ENCODE results near the gene EFCC1.
A peak's percentile ranks its signal among the peaks of the same experiment; 100 is the strongest.

EFCC1 gene

DNA sequence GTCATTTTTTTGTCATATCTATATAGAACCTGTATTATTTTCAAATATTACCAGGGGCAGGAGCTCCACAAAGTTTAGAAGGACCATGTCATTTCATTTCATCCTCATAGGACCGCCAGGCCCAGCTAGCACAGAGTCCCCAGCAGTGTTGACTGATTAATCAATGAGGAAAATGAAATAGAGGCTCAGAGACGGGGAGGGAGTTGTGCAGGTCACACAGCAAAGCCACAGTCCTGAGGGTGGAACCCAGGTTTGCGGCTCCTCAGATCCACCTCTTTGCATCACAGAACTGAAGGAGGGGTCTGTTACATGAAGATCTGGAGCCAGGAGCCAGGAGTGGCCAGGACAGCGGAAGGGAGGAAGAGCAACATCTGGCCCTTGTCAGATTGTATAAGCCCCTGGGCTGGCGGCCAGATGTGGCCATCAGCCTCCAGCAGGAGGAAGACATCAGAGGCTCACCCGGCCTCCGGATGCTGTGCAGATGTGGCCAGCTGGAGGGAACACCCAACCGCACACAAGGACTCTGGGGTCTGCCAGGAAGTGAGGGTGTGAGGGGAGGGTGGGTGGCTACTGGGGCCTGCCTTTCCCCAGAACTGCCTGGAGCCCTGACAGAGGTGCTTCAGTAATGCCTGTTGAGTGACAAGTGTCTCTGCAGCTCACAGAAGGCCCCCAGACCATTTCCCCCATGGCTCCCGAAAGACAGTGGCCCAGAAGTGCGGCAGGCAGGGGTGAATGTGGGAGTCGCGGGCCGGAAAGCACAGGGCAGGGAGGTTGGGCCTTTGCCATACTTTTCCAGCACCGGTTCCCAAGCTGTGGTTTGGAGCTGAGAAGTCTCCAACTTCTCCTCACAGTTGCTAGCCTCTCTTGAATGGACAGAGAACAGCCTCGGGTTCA is 21.3 kb downstream of the EFCC1 start:
- H3K27ac ChIP-seq (ENCODE audit: low read length) = peak overlapping the region; percentile 49

DNA sequence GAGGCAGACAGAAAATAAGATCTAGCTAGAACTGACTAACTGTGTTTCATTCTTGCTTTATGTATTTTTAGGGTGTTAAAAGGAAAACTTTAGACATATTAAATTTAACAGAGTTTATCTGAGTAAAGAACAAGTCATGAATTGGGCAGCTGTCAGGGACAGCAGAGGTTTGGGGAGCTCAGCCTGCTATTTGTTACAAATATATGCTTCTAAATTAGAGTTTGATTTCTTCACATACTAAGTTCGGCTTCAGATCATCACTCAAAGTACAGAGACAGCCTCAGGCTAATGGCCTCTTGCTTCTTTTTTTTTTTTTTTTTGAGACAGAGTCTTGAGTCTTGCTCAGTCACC is 21.9 kb downstream of the EFCC1 start:
- Histone ChIP-seq H3K4me3 (ENCODE audit: low read length in 2 of 2) (no peak overlapping the region), H3K9me3 (ENCODE audit: control insufficient read depth in 2 of 2, low read length in 2 of 2) (no peaks in the 10 kb centered on the region), H3K27ac (ENCODE audit: low read length) (no peak overlapping the region), H3K4me1 (ENCODE audit: control insufficient read depth, insufficient read depth, low read length) (peaks cover 52% of the 10 kb centered on the region), H3K36me3 (ENCODE audit: control insufficient read depth in 2 of 2, insufficient read depth in 2 of 2, low read length in 2 of 2) (no peaks in the 10 kb centered on the region), H3K27me3 (ENCODE audit: control insufficient read depth in 1 of 2, insufficient read depth in 2 of 2, low read length in 2 of 2) (no peaks in the 10 kb centered on the region), H3K9ac (ENCODE audit: low read length in 2 of 2) (no peak overlapping the region)

More for the DNA sequence above, 21.3 kb downstream of the EFCC1 start:
- Histone ChIP-seq H3K4me1 (ENCODE audit: control insufficient read depth, insufficient read depth, low read length) (peaks cover 54% of the 10 kb centered on the region), H3K9me3 (ENCODE audit: control insufficient read depth in 2 of 2, low read length in 2 of 2) (no peaks in the 10 kb centered on the region), H3K9ac (ENCODE audit: low read length in 2 of 2) (no peak overlapping the region), H3K4me3 (ENCODE audit: low read length in 2 of 2) (no peak overlapping the region), H3K27me3 (ENCODE audit: control insufficient read depth in 1 of 2, insufficient read depth in 2 of 2, low read length in 2 of 2) (no peaks in the 10 kb centered on the region), H3K36me3 (ENCODE audit: control insufficient read depth in 2 of 2, insufficient read depth in 2 of 2, low read length in 2 of 2) (no peaks in the 10 kb centered on the region)

- H3K4me1 ChIP-seq (ENCODE audit: control insufficient read depth, insufficient read depth, low read length) = peaks cover 52% of the 10 kb centered on the region
- no peak overlapping the region for H3K4me3 ChIP-seq (ENCODE audit: low read length in 2 of 2)
- peak overlapping the region; percentile 18 for H3K27ac ChIP-seq (ENCODE audit: low read length)
Measured at GRCh38 chr3:129023909-129024308, 22.8 kb downstream of the EFCC1 start.

DNA sequence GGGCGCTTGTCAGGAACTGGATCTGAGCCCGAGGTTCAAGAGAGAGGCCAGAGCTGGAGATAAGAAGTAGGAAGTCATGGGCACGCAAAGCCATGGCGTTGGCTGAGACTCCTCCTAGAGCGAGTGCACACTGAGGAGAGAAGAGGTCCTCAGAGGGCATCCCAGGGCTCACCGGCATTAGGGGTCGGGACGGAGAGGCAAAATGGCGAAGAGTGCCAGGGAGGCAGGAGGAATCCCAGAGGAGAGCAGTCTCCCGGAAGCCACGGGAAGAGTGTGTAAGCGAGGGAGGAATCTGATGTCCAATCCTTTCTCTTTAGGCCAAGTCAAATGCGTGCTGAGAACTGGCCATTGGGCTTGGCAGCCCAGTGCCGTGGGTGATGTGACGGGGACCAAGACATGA is 24.0 kb downstream of the EFCC1 start:
- Histone ChIP-seq H3K4me1 (ENCODE audit: control insufficient read depth, insufficient read depth, low read length) (peaks cover 52% of the 10 kb centered on the region), H3K36me3 (ENCODE audit: control insufficient read depth in 2 of 2, insufficient read depth in 2 of 2, low read length in 2 of 2) (no peaks in the 10 kb centered on the region), H3K9me3 (ENCODE audit: control insufficient read depth in 2 of 2, low read length in 2 of 2) (no peaks in the 10 kb centered on the region), H3K4me3 (ENCODE audit: low read length in 2 of 2) (no peak overlapping the region), H3K27me3 (ENCODE audit: control insufficient read depth in 1 of 2, insufficient read depth in 2 of 2, low read length in 2 of 2) (no peaks in the 10 kb centered on the region), H3K27ac (ENCODE audit: low read length) (peak overlapping the region; percentile 64), H3K9ac (ENCODE audit: low read length in 2 of 2) (peak overlapping the region in 1 of 2 donors; percentile 10)

More at GRCh38 chr3:129023909-129024308, 22.8 kb downstream of the EFCC1 start:
- no peaks in the 10 kb centered on the region for H3K36me3 ChIP-seq (ENCODE audit: control insufficient read depth in 2 of 2, insufficient read depth in 2 of 2, low read length in 2 of 2)
- H3K27me3 ChIP-seq (ENCODE audit: control insufficient read depth in 1 of 2, insufficient read depth in 2 of 2, low read length in 2 of 2) = no peaks in the 10 kb centered on the region
- no peak overlapping the region for H3K9ac ChIP-seq (ENCODE audit: low read length in 2 of 2)
- H3K9me3 ChIP-seq (ENCODE audit: control insufficient read depth in 2 of 2, low read length in 2 of 2) = no peaks in the 10 kb centered on the region

- Histone ChIP-seq H3K27ac (ENCODE audit: low read length) (peak overlapping the region; percentile 64), H3K27me3 (ENCODE audit: control insufficient read depth in 1 of 2, insufficient read depth in 2 of 2, low read length in 2 of 2) (no peaks in the 10 kb centered on the region), H3K4me1 (ENCODE audit: control insufficient read depth, insufficient read depth, low read length) (peaks cover 46% of the 10 kb centered on the region), H3K4me3 (ENCODE audit: low read length in 2 of 2) (peak overlapping the region in 1 of 2 donors; percentile 74), H3K9ac (ENCODE audit: low read length in 2 of 2) (peak overlapping the region in 1 of 2 donors; percentile 10), H3K9me3 (ENCODE audit: control insufficient read depth in 2 of 2, low read length in 2 of 2) (no peaks in the 10 kb centered on the region), H3K36me3 (ENCODE audit: control insufficient read depth in 2 of 2, insufficient read depth in 2 of 2, low read length in 2 of 2) (peaks cover 0 to 3% of the 10 kb centered on the region in 2 donors)
Measured at GRCh38 chr3:129025691-129026435, 24.8 kb downstream of the EFCC1 start.

GRCh38 chr3:129026728-129027543 is 25.8 kb downstream of the EFCC1 start:
- Histone ChIP-seq H3K27me3 (ENCODE audit: control insufficient read depth in 1 of 2, insufficient read depth in 2 of 2, low read length in 2 of 2) (no peaks in the 10 kb centered on the region), H3K4me1 (ENCODE audit: control insufficient read depth, insufficient read depth, low read length) (peaks cover 43% of the 10 kb centered on the region), H3K9me3 (ENCODE audit: control insufficient read depth in 2 of 2, low read length in 2 of 2) (no peaks in the 10 kb centered on the region), H3K36me3 (ENCODE audit: control insufficient read depth in 2 of 2, insufficient read depth in 2 of 2, low read length in 2 of 2) (peaks cover 0 to 3% of the 10 kb centered on the region in 2 donors), H3K4me3 (ENCODE audit: low read length in 2 of 2) (peak overlapping the region; percentile 65 to 74), H3K27ac (ENCODE audit: low read length) (peak overlapping the region; percentile 64), H3K9ac (ENCODE audit: low read length in 2 of 2) (peak overlapping the region; percentile 57 to 66)

DNA sequence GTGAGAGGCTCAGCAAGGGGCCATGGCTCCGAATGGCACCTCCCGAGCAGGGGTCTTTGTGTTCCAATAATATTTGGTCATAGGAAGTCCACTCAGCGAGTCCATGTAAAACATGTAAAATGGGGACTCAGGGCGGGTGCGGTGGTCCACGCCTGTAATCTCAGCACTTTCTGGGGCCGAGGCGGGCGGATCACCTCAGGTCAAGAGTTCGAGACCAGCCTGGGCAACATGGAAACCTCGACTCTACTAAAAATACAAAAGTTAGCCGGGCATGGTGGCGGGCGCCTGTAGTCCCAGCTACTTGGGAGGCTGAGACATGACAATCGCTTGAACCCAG is 26.4 kb downstream of the EFCC1 start:
- Histone ChIP-seq H3K27me3 (ENCODE audit: control insufficient read depth in 1 of 2, insufficient read depth in 2 of 2, low read length in 2 of 2) (no peaks in the 10 kb centered on the region), H3K9me3 (ENCODE audit: control insufficient read depth in 2 of 2, low read length in 2 of 2) (no peaks in the 10 kb centered on the region), H3K4me3 (ENCODE audit: low read length in 2 of 2) (peak overlapping the region; percentile 65 to 74), H3K4me1 (ENCODE audit: control insufficient read depth, insufficient read depth, low read length) (peaks cover 38% of the 10 kb centered on the region), H3K9ac (ENCODE audit: low read length in 2 of 2) (peak overlapping the region; percentile 57 to 66), H3K27ac (ENCODE audit: low read length) (no peak overlapping the region), H3K36me3 (ENCODE audit: control insufficient read depth in 2 of 2, insufficient read depth in 2 of 2, low read length in 2 of 2) (peaks cover 0 to 3% of the 10 kb centered on the region in 2 donors)

- Histone ChIP-seq H3K36me3 (ENCODE audit: control insufficient read depth in 2 of 2, insufficient read depth in 2 of 2, low read length in 2 of 2) (peaks cover 0 to 3% of the 10 kb centered on the region in 2 donors), H3K4me1 (ENCODE audit: control insufficient read depth, insufficient read depth, low read length) (peaks cover 36% of the 10 kb centered on the region), H3K27me3 (ENCODE audit: control insufficient read depth in 1 of 2, insufficient read depth in 2 of 2, low read length in 2 of 2) (no peaks in the 10 kb centered on the region), H3K9me3 (ENCODE audit: control insufficient read depth in 2 of 2, low read length in 2 of 2) (no peaks in the 10 kb centered on the region), H3K4me3 (ENCODE audit: low read length in 2 of 2) (no peak overlapping the region), H3K27ac (ENCODE audit: low read length) (no peak overlapping the region), H3K9ac (ENCODE audit: low read length in 2 of 2) (no peak overlapping the region)
Measured at GRCh38 chr3:129028866-129029265, 27.8 kb downstream of the EFCC1 start.

DNA sequence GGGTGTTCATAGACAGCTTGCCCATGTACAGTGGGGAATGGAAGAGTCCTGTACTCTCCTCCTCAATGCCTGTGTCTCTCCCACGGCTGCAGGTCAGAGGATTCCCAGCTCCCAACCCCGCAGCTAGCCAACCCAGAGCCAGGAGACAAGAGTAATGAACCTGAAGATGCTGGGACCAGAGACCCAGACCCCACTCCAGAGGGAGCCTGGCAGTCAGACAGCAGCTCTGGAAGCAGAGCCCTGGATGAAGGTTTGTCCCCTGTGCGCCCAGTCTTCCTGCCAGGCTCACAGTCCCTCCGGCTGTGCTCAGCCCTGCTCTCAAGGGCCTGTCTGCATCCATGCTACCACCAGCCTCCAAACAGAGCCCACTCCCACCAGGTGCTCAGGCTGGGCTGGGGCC is 29.5 kb downstream of the EFCC1 start:
- H3K4me3 ChIP-seq (ENCODE audit: low read length in 2 of 2) = no peak overlapping the region
- H3K27me3 ChIP-seq (ENCODE audit: control insufficient read depth in 1 of 2, insufficient read depth in 2 of 2, low read length in 2 of 2) = no peaks in the 10 kb centered on the region
- H3K27ac ChIP-seq (ENCODE audit: low read length) = no peak overlapping the region

GRCh38 chr3:129031476-129032215 is 30.5 kb downstream of the EFCC1 start:
- Histone ChIP-seq H3K27ac (ENCODE audit: low read length) (no peak overlapping the region), H3K9me3 (ENCODE audit: control insufficient read depth in 2 of 2, low read length in 2 of 2) (no peaks in the 10 kb centered on the region), H3K27me3 (ENCODE audit: control insufficient read depth in 1 of 2, insufficient read depth in 2 of 2, low read length in 2 of 2) (no peaks in the 10 kb centered on the region), H3K9ac (ENCODE audit: low read length in 2 of 2) (no peak overlapping the region), H3K36me3 (ENCODE audit: control insufficient read depth in 2 of 2, insufficient read depth in 2 of 2, low read length in 2 of 2) (peaks cover 0 to 3% of the 10 kb centered on the region in 2 donors), H3K4me3 (ENCODE audit: low read length in 2 of 2) (no peak overlapping the region), H3K4me1 (ENCODE audit: control insufficient read depth, insufficient read depth, low read length) (peaks cover 37% of the 10 kb centered on the region)

More for the DNA sequence above, 29.5 kb downstream of the EFCC1 start:
- Histone ChIP-seq H3K9me3 (ENCODE audit: control insufficient read depth in 2 of 2, low read length in 2 of 2) (no peaks in the 10 kb centered on the region), H3K4me1 (ENCODE audit: control insufficient read depth, insufficient read depth, low read length) (peaks cover 37% of the 10 kb centered on the region), H3K9ac (ENCODE audit: low read length in 2 of 2) (no peak overlapping the region), H3K36me3 (ENCODE audit: control insufficient read depth in 2 of 2, insufficient read depth in 2 of 2, low read length in 2 of 2) (peaks cover 0 to 3% of the 10 kb centered on the region in 2 donors)
